H1 (cell line): ENCODE data around the gene SH3RF2. TPM values are rescaled to one million over a fixed set of nuclear protein-coding genes. Genes with fewer than 3 reads are reported as not detected.

Experiments
- CTCF ChIA-PET: fragments of 300-600 bp; sonication (Branson Sonifier 250); formaldehyde crosslinking; loops from one replicate; lab custom pipeline; 2021; ENCODE audit not compliant: partially characterized antibody; lab: Charles Lee
- POLR2A ChIA-PET: fragments of 300-600 bp; sonication (Branson Sonifier 250); formaldehyde crosslinking; loops from one replicate; lab custom pipeline; 2021; ENCODE audit warnings: inconsistent platforms; ENCODE audit not compliant: partially characterized antibody; lab: Charles Lee
- DNase-seq, 2 experiments: peaks; one replicate each; pipeline versions ENCODE4 v3.0.0 to v3.0.0-alpha.2; 2010 to 2022; ENCODE audit warnings: low spot score in 2 of 2, low read depth in 1 of 2, mixed read lengths in 1 of 2
- FAIRE-seq: peaks from 2 replicates; lab custom pipeline; 2011; peaks lifted over from hg19 to GRCh38; lab: Jason Lieb, UNC
- H2AFZ ChIP-seq: 2 replicates; pipeline ENCODE4 v1.8.1; 2012; ENCODE audit warnings: low read length, inconsistent platforms
- H2AK5ac ChIP-seq: 2 replicates; pipeline ENCODE4 v1.6.1; 2013; ENCODE audit warnings: low read depth, low read length
- H2BK120ac ChIP-seq: replicated peaks from 2 replicates; pipeline ENCODE3; 2013; ENCODE audit warnings: low read depth, low read length, inconsistent platforms
- H2BK12ac ChIP-seq: 2 replicates; pipeline ENCODE4 v1.6.1; 2013; ENCODE audit warnings: low read depth, low read length
- H2BK15ac ChIP-seq: 2 replicates; pipeline ENCODE4 v1.6.1; 2013; ENCODE audit warnings: low read length
- H2BK20ac ChIP-seq: 2 replicates; pipeline ENCODE4 v1.6.1; 2013; ENCODE audit warnings: low read length
- H2BK5ac ChIP-seq: 2 replicates; pipeline ENCODE4 v1.6.1; 2013; ENCODE audit warnings: low read depth, low read length
- H3K14ac ChIP-seq: 2 replicates; pipeline ENCODE4 v1.6.1; 2013; ENCODE audit warnings: inconsistent platforms; ENCODE audit not compliant: insufficient read length
- H3K18ac ChIP-seq: 2 replicates; pipeline ENCODE4 v1.6.1; 2013; ENCODE audit warnings: low read length; ENCODE audit errors: extremely low read depth
- H3K23ac ChIP-seq: 2 replicates; pipeline ENCODE4 v1.6.1; 2013; ENCODE audit warnings: inconsistent platforms; ENCODE audit not compliant: insufficient read length
- H3K23me2 ChIP-seq: 2 replicates; pipeline ENCODE4 v1.6.1; 2013; ENCODE audit warnings: low read depth, low read length
- H3K27ac ChIP-seq: 2 replicates; pipeline ENCODE4 v1.6.1; 2011; ENCODE audit warnings: low read depth, low read length, inconsistent platforms
- H3K27me3 ChIP-seq, 4 experiments: replicated peaks in 1 of 4; 1 replicate in 1 of 4; 2 replicates in 3 of 4; pipeline versions ENCODE4 v1.6.1 to v1.8.1; 2011 to 2013; ENCODE audit warnings: low read length in 3 of 4, mild to moderate bottlenecking in 3 of 4, inconsistent platforms in 2 of 4, mixed read lengths in 2 of 4, moderate library complexity in 1 of 4; ENCODE audit not compliant: control insufficient read depth in 3 of 4, insufficient read depth in 3 of 4; ENCODE audit errors: extremely low read depth in 1 of 4
- H3K36me3 ChIP-seq, 4 experiments: 2 replicates each; pipeline versions ENCODE4 v1.6.1 to v1.8.1; 2011 to 2013; ENCODE audit warnings: mild to moderate bottlenecking in 4 of 4, low read length in 3 of 4, moderate library complexity in 2 of 4, control low read depth in 1 of 4, inconsistent platforms in 1 of 4; ENCODE audit not compliant: insufficient read depth in 4 of 4, control insufficient read depth in 2 of 4
- H3K4ac ChIP-seq: replicated peaks from 2 replicates; pipeline ENCODE3; 2013; ENCODE audit warnings: low read length, low read depth, mixed read lengths, inconsistent platforms; ENCODE audit not compliant: insufficient read length
- H3K4me1 ChIP-seq, 4 experiments: replicated peaks in 1 of 4; 1 replicate in 1 of 4; 2 replicates in 3 of 4; pipeline versions ENCODE4 v1.6.1 to v1.8.1; 2011 to 2013; ENCODE audit warnings: low read length in 3 of 4, inconsistent platforms in 2 of 4, mixed read lengths in 1 of 4; ENCODE audit not compliant: insufficient read depth in 4 of 4, control insufficient read depth in 3 of 4
- H3K4me2 ChIP-seq, 2 experiments: 2 replicates each; pipeline versions ENCODE4 v1.6.1 to v1.8.1; 2011 to 2013; ENCODE audit warnings: low read depth in 2 of 2, low read length in 2 of 2, control low read depth in 1 of 2, inconsistent platforms in 1 of 2, mild to moderate bottlenecking in 1 of 2; ENCODE audit not compliant: insufficient read depth in 1 of 2
- H3K4me3 ChIP-seq, 4 experiments: fragments of 200-600, 300-600 bp in 1 of 4; sonication (generic), shearing (Covaris generic), sonication (Bioruptor Twin) in 1 of 4; 2 replicates each; pipeline versions ENCODE4 v1.5.1 to v1.8.1; 2011 to 2016; ENCODE audit warnings: low read length in 4 of 4, low read depth in 3 of 4, control low read depth in 2 of 4, inconsistent platforms in 2 of 4, mild to moderate bottlenecking in 2 of 4, mixed read lengths in 1 of 4, moderate library complexity in 1 of 4; ENCODE audit not compliant: insufficient read depth in 2 of 4; ENCODE audit errors: extremely low read depth in 1 of 4
- H3K56ac ChIP-seq: replicated peaks from 2 replicates; pipeline ENCODE3; 2013; ENCODE audit warnings: low read depth, mild to moderate bottlenecking, mixed read lengths, low read length, inconsistent platforms; ENCODE audit not compliant: insufficient read length
- H3K79me1 ChIP-seq: 2 replicates; pipeline ENCODE4 v1.6.1; 2013; ENCODE audit warnings: low read depth, low read length, control low read depth
- H3K79me2 ChIP-seq, 2 experiments: 2 replicates each; pipeline versions ENCODE4 v1.6.1 to v1.8.1; 2012 to 2013; ENCODE audit warnings: low read length in 2 of 2, mild to moderate bottlenecking in 2 of 2, inconsistent platforms in 1 of 2; ENCODE audit not compliant: insufficient read depth in 2 of 2, control insufficient read depth in 1 of 2
- H3K9ac ChIP-seq, 4 experiments: replicated peaks in 1 of 4; 1 replicate in 1 of 4; 2 replicates in 3 of 4; pipeline versions ENCODE4 v1.6.1 to v1.8.1; 2011 to 2013; ENCODE audit warnings: low read depth in 3 of 4, low read length in 3 of 4, control low read depth in 2 of 4, mild to moderate bottlenecking in 2 of 4, moderate library complexity in 2 of 4, inconsistent platforms in 1 of 4; ENCODE audit errors: extremely low read depth in 1 of 4
- H3K9me3 ChIP-seq, 2 experiments: 2 replicates each; pipeline versions ENCODE4 v1.6.1 to v1.8.1; 2012 to 2013; ENCODE audit warnings: mild to moderate bottlenecking in 2 of 2, moderate library complexity in 2 of 2, control low read depth in 1 of 2, inconsistent platforms in 1 of 2, low read depth in 1 of 2, low read length in 1 of 2, mixed read lengths in 1 of 2; ENCODE audit not compliant: insufficient read depth in 2 of 2
- H4K20me1 ChIP-seq, 2 experiments: replicated peaks in 1 of 2; 2 replicates each; pipeline versions ENCODE3 to v1.8.1; 2011 to 2013; ENCODE audit warnings: inconsistent platforms in 2 of 2, low read length in 2 of 2, mild to moderate bottlenecking in 1 of 2; ENCODE audit not compliant: insufficient read depth in 2 of 2, control insufficient read depth in 1 of 2
- H4K5ac ChIP-seq: 2 replicates; pipeline ENCODE4 v1.6.1; 2013; ENCODE audit warnings: low read length, low read depth, mixed read lengths, inconsistent platforms; ENCODE audit not compliant: insufficient read length
- H4K8ac ChIP-seq: 2 replicates; pipeline ENCODE4 v1.8.0; 2013; ENCODE audit warnings: mild to moderate bottlenecking, moderate library complexity, low read length, inconsistent platforms; ENCODE audit not compliant: insufficient read depth; ENCODE audit errors: extremely low read depth
- H4K91ac ChIP-seq: replicated peaks from 2 replicates; pipeline ENCODE3; 2013; ENCODE audit warnings: low read length, mixed read lengths, inconsistent platforms; ENCODE audit not compliant: insufficient read length
- BRCA1 ChIP-seq: IDR thresholded peaks from 2 replicates; pipeline ENCODE4 v1.6.1; 2012; ENCODE audit warnings: low read depth, low read length, improper control_type of control experiment
- GTF2F1 ChIP-seq: IDR thresholded peaks from 2 replicates; pipeline ENCODE4 v1.6.1; 2012; ENCODE audit warnings: low read depth, low read length, improper control_type of control experiment, borderline replicate concordance
- JUND ChIP-seq: IDR thresholded peaks from 2 replicates; pipeline ENCODE4 v1.6.1; 2011; ENCODE audit warnings: mild to moderate bottlenecking, improper control_type of control experiment, low read length
- KDM5A ChIP-seq: fragments of 200-600 bp; IDR thresholded peaks from 2 replicates; pipeline ENCODE4 v1.7.1; 2012; ENCODE audit warnings: mild to moderate bottlenecking, low read length, inconsistent platforms, mixed read lengths
- PHF8 ChIP-seq: fragments of 200-600 bp; sonication (generic); conservative IDR thresholded peaks from 2 replicates; pipeline ENCODE4 v1.7.1; 2012; ENCODE audit warnings: low read depth, mild to moderate bottlenecking, inconsistent platforms, low read length, moderate library complexity
- POLR2A ChIP-seq, 2 experiments: IDR thresholded peaks; 1 replicate in 1 of 2; 2 replicates in 1 of 2; pipeline ENCODE4 v1.6.1; 2011; ENCODE audit warnings: low read depth in 2 of 2, low read length in 2 of 2, mild to moderate bottlenecking in 2 of 2; ENCODE audit errors: control extremely low read depth in 1 of 2
- ZNF274 ChIP-seq: IDR thresholded peaks from 2 replicates; pipeline ENCODE4 v1.7.0; 2012; ENCODE audit warnings: low read length, borderline replicate concordance; ENCODE audit errors: extremely low read depth
- WGBS, 2 experiments: shearing (Covaris generic) in 1 of 2; methylation state at CpG; one replicate each; pipeline versions ENCODE4 v1.1.6 to v1.1.7; 2013 to 2015; ENCODE audit warnings: low lambda C conversion rate in 2 of 2, mixed read lengths in 2 of 2, inconsistent platforms in 1 of 2, low coverage in 1 of 2, missing lambda C conversion rate in 1 of 2; ENCODE audit not compliant: insufficient replicate concordance in 2 of 2, insufficient coverage in 1 of 2, insufficient read length in 1 of 2; ENCODE audit errors: extremely low coverage in 1 of 2, missing lambda C conversion rate in 1 of 2; 5-methylcytosine and 5-hydroxymethylcytosine counted together
- polyA plus RNA-seq, 7 experiments: library from polyadenylated mRNA; depleted of rRNA in 3 of 7; stranded (reverse) in 5 of 7; unstranded in 2 of 7; fragments of >200 nt in 5 of 7; fragments of 200-250 nt in 2 of 7; gene quantifications; 1 replicate in 5 of 7; 2 replicates in 1 of 7; 4 replicates in 1 of 7; pipeline versions ENCODE4 v1.2.1 to v1.2.3, GENCODE V29; 2011 to 2013; ENCODE audit warnings: missing spikeins in 2 of 7, mixed read lengths in 2 of 7
- total RNA-seq: library from RNA; stranded (reverse); fragmentation: NEBNext Ultra II Directional; extraction: Animal tissue kit (Norgen Biotek cat#: 25700); gene quantifications from 2 replicates; pipeline ENCODE4 v1.2.1, GENCODE V29; 2021
- TF ChIP-seq, protein P1 (sequence below): IDR thresholded peaks from 2 replicates; pipeline ENCODE4 v1.6.1; 2012; ENCODE audit warnings: inconsistent platforms

Gene SH3RF2
- total and polyA plus RNA-seq, 2 of the 8 experiments (the other 6 are each of a cell fraction or from before 2014, with no cell fraction given) = 0.80 to 0.95 TPM

DNA sequence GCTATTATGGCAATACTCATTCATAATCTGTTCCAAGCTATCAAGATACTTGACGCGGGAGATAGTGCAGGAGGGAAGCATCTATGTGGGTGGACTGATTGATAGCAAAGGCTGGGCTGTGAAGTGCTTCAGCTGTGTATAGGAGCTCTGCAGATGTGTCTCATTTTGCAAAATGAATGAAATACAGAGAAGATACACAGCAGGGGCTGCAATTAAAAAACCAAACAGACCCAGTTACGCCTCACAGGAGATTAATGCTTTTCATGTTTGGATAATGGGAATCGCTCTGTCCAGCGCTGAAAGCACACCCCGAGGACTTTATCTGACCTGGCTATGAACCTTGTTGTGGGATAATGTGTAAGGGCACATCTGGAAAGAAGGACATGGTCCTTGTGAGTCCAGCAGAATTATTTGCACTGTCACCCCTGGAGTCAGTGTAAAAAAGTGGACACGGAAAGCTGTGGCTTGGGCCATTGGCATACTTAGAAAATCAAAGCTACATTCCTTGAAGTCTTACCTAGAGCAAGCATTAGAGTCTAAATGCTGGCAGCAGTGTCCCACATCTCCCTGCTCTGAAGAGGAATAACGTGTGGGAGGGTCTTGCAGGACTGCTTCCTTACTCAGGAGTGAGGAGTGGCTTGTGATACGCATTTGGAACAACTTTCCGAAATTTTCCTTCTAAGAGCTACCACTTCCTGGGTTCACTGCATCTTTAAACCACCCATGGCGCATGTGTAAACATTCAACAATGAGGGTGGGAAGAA is 2.6 kb downstream of the SH3RF2 start:
- no peaks in the 10 kb centered on the region for H3K9me3 ChIP-seq
- no peak overlapping the region for H4K8ac ChIP-seq
- H3K27me3 ChIP-seq = peaks cover 0 to 5% (median 0%) of the 10 kb centered on the region in 4 experiments; a peak in 2 of 7 replicates
- H3K4me1 ChIP-seq = peaks cover 7 to 19% (median 14%) of the 10 kb centered on the region in 4 experiments
- H3K36me3 ChIP-seq = no peaks in the 10 kb centered on the region
- H3K79me1 ChIP-seq = no peaks in the 10 kb centered on the region
- no peak overlapping the region for H2BK120ac ChIP-seq
- no peaks in the 10 kb centered on the region for H4K20me1 ChIP-seq
- DNase-seq (no peak), FAIRE-seq (no peak)
- CTCF ChIA-PET = interaction anchor here (0.7 to 6.2 kb wide), 9 partner anchors 30 to 111 kb away, joined by 3 to 22 read pairs (median 4); no protein-coding TSS in a partner anchor
- H3K79me2 ChIP-seq = no peaks in the 10 kb centered on the region
- no peak overlapping the region for H3K18ac ChIP-seq
- peak overlapping the region; percentile 15 for H4K91ac ChIP-seq
- 82% methylated on average over 11 of the region's 11 CpGs; no CpG with 5 or more reads in 1 of the 2 experiments for WGBS, 2 experiments
- H3K4ac ChIP-seq = peak overlapping the region; percentile 64
- no peak overlapping the region for H2BK15ac ChIP-seq
- H2AK5ac ChIP-seq = no peak overlapping the region
- no peak overlapping the region for H3K14ac ChIP-seq
- H3K23ac ChIP-seq = no peak overlapping the region
- no peak overlapping the region for H3K27ac ChIP-seq
- H2BK12ac ChIP-seq = peak overlapping the region; percentile 61; the same call in 1 of the 2 replicates
- H3K4me2 ChIP-seq = no peak overlapping the region
- TF ChIP-seq GTF2F1 = no peak
- no peak for TF ChIP-seq ZNF274
- TF ChIP-seq, protein P1, sequence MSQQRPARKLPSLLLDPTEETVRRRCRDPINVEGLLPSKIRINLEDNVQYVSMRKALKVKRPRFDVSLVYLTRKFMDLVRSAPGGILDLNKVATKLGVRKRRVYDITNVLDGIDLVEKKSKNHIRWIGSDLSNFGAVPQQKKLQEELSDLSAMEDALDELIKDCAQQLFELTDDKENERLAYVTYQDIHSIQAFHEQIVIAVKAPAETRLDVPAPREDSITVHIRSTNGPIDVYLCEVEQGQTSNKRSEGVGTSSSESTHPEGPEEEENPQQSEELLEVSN = no peak
- no peak for TF ChIP-seq PHF8
- no peak for TF ChIP-seq POLR2A (IDR thresholded peaks at IDR 0.05; ENCODE audit: control extremely low read depth in 1 of 2, low read depth in 2 of 2, low read length in 2 of 2)
- TF ChIP-seq BRCA1 = no peak
- no peak for TF ChIP-seq JUND
- no peak for TF ChIP-seq KDM5A
- no peak overlapping the region for H3K56ac ChIP-seq
- no peak overlapping the region for H3K9ac ChIP-seq
- no peak overlapping the region for H3K4me3 ChIP-seq
- POLR2A ChIA-PET = interaction anchor here (0.8 kb wide), 1 partner anchor 15 kb away, joined by 3 read pairs; no protein-coding TSS in a partner anchor
- H2AFZ ChIP-seq = peak overlapping the region; percentile 31; the same call in 1 of the 2 replicates
- no peak overlapping the region for H2BK20ac ChIP-seq
- no peak overlapping the region for H4K5ac ChIP-seq
- no peak overlapping the region for H2BK5ac ChIP-seq
- peaks cover 4% of the 10 kb centered on the region; the same call in 1 of the 2 replicates for H3K23me2 ChIP-seq
